ENCODE measurements around the gene LRRC4C. TPM values are rescaled to one million over a fixed set of nuclear protein-coding genes. Genes with fewer than 3 reads are reported as not detected.

LRRC4C gene
- total RNA-seq, 1 experiment from 2014 or later: not detected

GRCh38 chr11:40338739-40339138 lies 1120.7 kb downstream of the LRRC4C start:
- no TSS peak for BruUV-seq (replicated peaks)
- CTCF ChIA-PET: no interaction called here
- DNase-seq: no peak
- H3K9me3 Mint-ChIP-seq (ENCODE audit: low read depth, unreplicated experiment): peaks cover 8% of the 10 kb centered on the region
- no peaks in the 10 kb centered on the region for H3K36me3 Mint-ChIP-seq (ENCODE audit: insufficient read depth, unreplicated experiment)
- H3K4me1 Mint-ChIP-seq (ENCODE audit: low read depth, unreplicated experiment): no peaks in the 10 kb centered on the region
- no peaks in the 10 kb centered on the region for H3K27me3 Mint-ChIP-seq (ENCODE audit: unreplicated experiment)
- no peak for TF ChIP-seq CTCF (IDR thresholded peaks at IDR 0.05; ENCODE audit: unreplicated experiment)
- H3K27ac Mint-ChIP-seq (ENCODE audit: unreplicated experiment): no peak overlapping the region
- H3K4me3 Mint-ChIP-seq (ENCODE audit: low read depth, unreplicated experiment): no peak overlapping the region
- intact Hi-C loops (cut with micrococcal nuclease; ENCODE audit: unreplicated experiment): no loop called here

GRCh38 chr11:40338062-40338461 lies 1121.4 kb downstream of the LRRC4C start:
- intact Hi-C loops (cut with micrococcal nuclease; ENCODE audit: unreplicated experiment): no loop called here
- no peak for DNase-seq

GRCh38 chr11:40337118-40337517 lies 1122.3 kb downstream of the LRRC4C start:
- CTCF ChIA-PET: no interaction called here
- DNase-seq: no peak
- H3K36me3 Mint-ChIP-seq (ENCODE audit: insufficient read depth, unreplicated experiment): no peaks in the 10 kb centered on the region
- BruUV-seq (replicated peaks): no TSS peak
- intact Hi-C loops (cut with micrococcal nuclease; ENCODE audit: unreplicated experiment): no loop called here
- H3K9me3 Mint-ChIP-seq (ENCODE audit: low read depth, unreplicated experiment): peaks cover 12% of the 10 kb centered on the region
- H3K27ac Mint-ChIP-seq (ENCODE audit: unreplicated experiment): no peak overlapping the region
- no peaks in the 10 kb centered on the region for H3K4me1 Mint-ChIP-seq (ENCODE audit: low read depth, unreplicated experiment)
- TF ChIP-seq CTCF (IDR thresholded peaks at IDR 0.05; ENCODE audit: unreplicated experiment): no peak
- H3K27me3 Mint-ChIP-seq (ENCODE audit: unreplicated experiment): no peaks in the 10 kb centered on the region
- no peak overlapping the region for H3K4me3 Mint-ChIP-seq (ENCODE audit: low read depth, unreplicated experiment)

More at GRCh38 chr11:40338062-40338461, 1121.4 kb downstream of the LRRC4C start:
- Mint-ChIP-seq H3K27ac (ENCODE audit: unreplicated experiment) (no peak overlapping the region), H3K27me3 (ENCODE audit: unreplicated experiment) (no peaks in the 10 kb centered on the region), H3K36me3 (ENCODE audit: insufficient read depth, unreplicated experiment) (no peaks in the 10 kb centered on the region), H3K4me3 (ENCODE audit: low read depth, unreplicated experiment) (no peak overlapping the region), H3K9me3 (ENCODE audit: low read depth, unreplicated experiment) (peaks cover 7% of the 10 kb centered on the region), H3K4me1 (ENCODE audit: low read depth, unreplicated experiment) (no peaks in the 10 kb centered on the region)
- no peak for TF ChIP-seq CTCF (IDR thresholded peaks at IDR 0.05; ENCODE audit: unreplicated experiment)
- CTCF ChIA-PET: no interaction called here
- no TSS peak for BruUV-seq (replicated peaks)

GRCh38 chr11:40328890-40329614 lies 1130.4 kb downstream of the LRRC4C start:
- DNase-seq: peak; percentile 26
- Mint-ChIP-seq H3K36me3 (ENCODE audit: insufficient read depth, unreplicated experiment) (no peaks in the 10 kb centered on the region), H3K27me3 (ENCODE audit: unreplicated experiment) (no peaks in the 10 kb centered on the region), H3K4me3 (ENCODE audit: low read depth, unreplicated experiment) (no peak overlapping the region), H3K4me1 (ENCODE audit: low read depth, unreplicated experiment) (no peaks in the 10 kb centered on the region), H3K27ac (ENCODE audit: unreplicated experiment) (peak overlapping the region; percentile 66), H3K9me3 (ENCODE audit: low read depth, unreplicated experiment) (peaks cover 13% of the 10 kb centered on the region)
- CTCF ChIA-PET: interaction anchor here (0.6 kb wide), 1 partner anchor 53 kb away, joined by 3 read pairs; no protein-coding TSS in a partner anchor
- intact Hi-C loops (cut with micrococcal nuclease; ENCODE audit: unreplicated experiment): no loop called here
- no TSS peak for BruUV-seq (replicated peaks)
- TF ChIP-seq CTCF (IDR thresholded peaks at IDR 0.05; ENCODE audit: unreplicated experiment): no peak
